Uterus (tissue), 2 donors: ENCODE measurements around the gene CHST11.

ENCODE experiments used
- POLR2A ChIP-seq, 2 donors: fragments of 450-650 bp; IDR thresholded peaks; one replicate each; pipeline ENCODE4 v1.6.1; 2016; ENCODE audit warnings: antibody characterized with exemption in 2 of 2, mild to moderate bottlenecking in 1 of 2, moderate library complexity in 1 of 2
- TF ChIP-seq, protein P1 (sequence below), 4 experiments: fragments of 200-600 bp in 2 of 4; fragments of 450-650 bp in 2 of 4; sonication (generic) in 2 of 4; IDR thresholded peaks; one replicate each; pipeline ENCODE4 v1.5.1; 2016 to 2019; ENCODE audit warnings: antibody characterized with exemption in 4 of 4, mild to moderate bottlenecking in 2 of 4, moderate library complexity in 1 of 4

DNA sequence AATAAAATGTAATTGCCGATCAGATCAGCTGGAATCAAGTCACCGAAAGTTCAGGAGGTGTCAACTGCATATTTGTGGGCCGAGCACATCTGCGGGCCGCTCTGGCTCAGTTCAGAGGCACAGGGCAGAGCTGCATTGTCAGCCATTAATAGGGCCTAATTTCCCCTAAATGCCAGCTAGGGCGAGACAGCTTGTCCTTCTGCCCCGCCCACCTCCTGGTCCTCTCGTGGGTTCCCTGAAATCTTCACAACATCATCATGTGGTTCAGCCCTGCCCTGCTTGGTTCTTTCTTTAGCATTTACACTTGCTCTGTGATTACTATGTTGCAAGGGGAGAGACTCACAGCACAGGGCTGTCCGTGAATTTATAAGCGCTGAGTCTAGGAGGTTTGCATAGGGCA is 148.9 kb downstream of the CHST11 start:
- TF ChIP-seq, protein P1, sequence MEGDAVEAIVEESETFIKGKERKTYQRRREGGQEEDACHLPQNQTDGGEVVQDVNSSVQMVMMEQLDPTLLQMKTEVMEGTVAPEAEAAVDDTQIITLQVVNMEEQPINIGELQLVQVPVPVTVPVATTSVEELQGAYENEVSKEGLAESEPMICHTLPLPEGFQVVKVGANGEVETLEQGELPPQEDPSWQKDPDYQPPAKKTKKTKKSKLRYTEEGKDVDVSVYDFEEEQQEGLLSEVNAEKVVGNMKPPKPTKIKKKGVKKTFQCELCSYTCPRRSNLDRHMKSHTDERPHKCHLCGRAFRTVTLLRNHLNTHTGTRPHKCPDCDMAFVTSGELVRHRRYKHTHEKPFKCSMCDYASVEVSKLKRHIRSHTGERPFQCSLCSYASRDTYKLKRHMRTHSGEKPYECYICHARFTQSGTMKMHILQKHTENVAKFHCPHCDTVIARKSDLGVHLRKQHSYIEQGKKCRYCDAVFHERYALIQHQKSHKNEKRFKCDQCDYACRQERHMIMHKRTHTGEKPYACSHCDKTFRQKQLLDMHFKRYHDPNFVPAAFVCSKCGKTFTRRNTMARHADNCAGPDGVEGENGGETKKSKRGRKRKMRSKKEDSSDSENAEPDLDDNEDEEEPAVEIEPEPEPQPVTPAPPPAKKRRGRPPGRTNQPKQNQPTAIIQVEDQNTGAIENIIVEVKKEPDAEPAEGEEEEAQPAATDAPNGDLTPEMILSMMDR (IDR thresholded peaks at IDR 0.05): no peak
- no peak for TF ChIP-seq POLR2A (IDR thresholded peaks at IDR 0.05)
